ENCODE measurements around the gene ANO3. TPM values are rescaled to one million over a fixed set of nuclear protein-coding genes. Genes with fewer than 3 reads are reported as not detected.

The ANO3 gene
- polyA plus RNA-seq, 3 donors: not detected

DNA sequence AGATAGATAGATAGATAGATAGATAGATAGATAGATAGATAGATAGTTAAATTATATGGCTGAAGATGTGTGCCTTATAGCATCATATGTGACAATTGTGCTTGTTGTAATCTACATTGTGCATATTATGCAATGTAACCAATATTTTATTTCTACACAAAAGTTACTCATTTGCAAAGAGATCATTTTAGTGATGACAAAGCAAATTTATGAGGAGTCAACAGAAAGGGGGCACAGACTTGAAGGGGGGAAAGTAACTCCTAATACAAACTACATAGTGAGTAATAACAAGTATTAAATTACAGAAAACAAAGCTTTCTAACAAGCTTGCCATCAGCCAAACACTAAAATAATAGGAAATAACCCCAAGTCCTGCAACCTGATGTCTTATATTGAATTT lies 133.3 kb downstream of the ANO3 start:
- Mint-ChIP-seq H3K27ac (no peak overlapping the region), H3K9me3 (peaks cover 0 to 3% (median 0%) of the 10 kb centered on the region in 7 donors), H3K27me3 (ENCODE audit: low read depth in 3 of 3) (peaks cover 0 to 2% (median 0%) of the 10 kb centered on the region in 3 donors), H3K36me3 (no peaks in the 10 kb centered on the region), H3K4me3 (no peak overlapping the region), H3K4me1 (no peaks in the 10 kb centered on the region)
- Histone ChIP-seq H4K20me1 (ENCODE audit: insufficient read depth, low read length) (no peaks in the 10 kb centered on the region), H3K27me3 (ENCODE audit: control insufficient read depth in 2 of 2, insufficient read depth in 2 of 2, low read length in 2 of 2) (no peaks in the 10 kb centered on the region), H3K9ac (ENCODE audit: insufficient read depth, low read length, poor library complexity, severe bottlenecking) (no peak overlapping the region), H3K4me1 (ENCODE audit: control insufficient read depth in 1 of 2, insufficient read depth in 2 of 2, low read length in 2 of 2) (no peaks in the 10 kb centered on the region), H3K9me3 (replicated peaks in 1 of 2; ENCODE audit: control insufficient read depth in 1 of 2, insufficient read depth in 1 of 2, low read length in 2 of 2) (no peaks in the 10 kb centered on the region), H3K36me3 (replicated peaks in 1 of 2; ENCODE audit: control insufficient read depth in 1 of 2, insufficient read depth in 2 of 2, low read length in 2 of 2) (no peaks in the 10 kb centered on the region), H3K79me2 (ENCODE audit: insufficient read depth, low read length) (no peaks in the 10 kb centered on the region), H3K4me2 (replicated peaks; ENCODE audit: extremely low read depth, low read length, poor library complexity, severe bottlenecking) (no peak overlapping the region), H2AFZ (ENCODE audit: insufficient read depth, low read depth, low read length, poor library complexity, severe bottlenecking) (no peak overlapping the region), H3K27ac (ENCODE audit: low read depth in 1 of 2, low read length in 2 of 2) (no peak overlapping the region), H3K4me3 (replicated peaks in 1 of 3; ENCODE audit: low read depth in 2 of 3, low read length in 3 of 3) (no peak overlapping the region)
- DNase-seq: no peak
- intact Hi-C loops (cut with micrococcal nuclease): no loop called here
- TF ChIP-seq, protein P1, sequence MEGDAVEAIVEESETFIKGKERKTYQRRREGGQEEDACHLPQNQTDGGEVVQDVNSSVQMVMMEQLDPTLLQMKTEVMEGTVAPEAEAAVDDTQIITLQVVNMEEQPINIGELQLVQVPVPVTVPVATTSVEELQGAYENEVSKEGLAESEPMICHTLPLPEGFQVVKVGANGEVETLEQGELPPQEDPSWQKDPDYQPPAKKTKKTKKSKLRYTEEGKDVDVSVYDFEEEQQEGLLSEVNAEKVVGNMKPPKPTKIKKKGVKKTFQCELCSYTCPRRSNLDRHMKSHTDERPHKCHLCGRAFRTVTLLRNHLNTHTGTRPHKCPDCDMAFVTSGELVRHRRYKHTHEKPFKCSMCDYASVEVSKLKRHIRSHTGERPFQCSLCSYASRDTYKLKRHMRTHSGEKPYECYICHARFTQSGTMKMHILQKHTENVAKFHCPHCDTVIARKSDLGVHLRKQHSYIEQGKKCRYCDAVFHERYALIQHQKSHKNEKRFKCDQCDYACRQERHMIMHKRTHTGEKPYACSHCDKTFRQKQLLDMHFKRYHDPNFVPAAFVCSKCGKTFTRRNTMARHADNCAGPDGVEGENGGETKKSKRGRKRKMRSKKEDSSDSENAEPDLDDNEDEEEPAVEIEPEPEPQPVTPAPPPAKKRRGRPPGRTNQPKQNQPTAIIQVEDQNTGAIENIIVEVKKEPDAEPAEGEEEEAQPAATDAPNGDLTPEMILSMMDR (IDR thresholded peaks at IDR 0.05): no peak

DNA sequence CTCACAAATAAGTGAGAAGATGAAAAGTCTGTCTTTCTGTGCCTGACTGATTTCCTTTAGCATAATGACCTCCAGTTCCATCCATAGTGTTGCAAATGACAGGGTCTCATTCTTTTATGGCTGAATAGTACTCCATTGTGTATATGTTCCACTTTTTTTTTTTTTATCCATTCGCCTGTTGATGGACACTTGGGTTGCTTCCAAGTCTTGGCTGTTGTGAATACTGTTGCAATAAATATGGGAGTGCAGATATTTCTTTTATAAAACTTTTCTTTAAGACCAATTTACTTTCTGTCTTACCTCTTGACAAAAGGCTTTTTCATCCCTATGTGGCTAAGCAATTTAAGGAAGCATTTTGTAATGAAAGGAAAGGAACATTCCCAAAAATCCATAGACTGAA lies 135.6 kb downstream of the ANO3 start:
- DNase-seq: no peak
- intact Hi-C loops (cut with micrococcal nuclease): no loop called here
- TF ChIP-seq, protein P1 (IDR thresholded peaks at IDR 0.05): no peak
- Histone ChIP-seq H3K9ac (ENCODE audit: insufficient read depth, low read length, poor library complexity, severe bottlenecking) (no peak overlapping the region), H3K4me1 (ENCODE audit: control insufficient read depth in 1 of 2, insufficient read depth in 2 of 2, low read length in 2 of 2) (no peaks in the 10 kb centered on the region), H3K36me3 (replicated peaks in 1 of 2; ENCODE audit: control insufficient read depth in 1 of 2, insufficient read depth in 2 of 2, low read length in 2 of 2) (no peaks in the 10 kb centered on the region), H2AFZ (ENCODE audit: insufficient read depth, low read depth, low read length, poor library complexity, severe bottlenecking) (no peak overlapping the region), H3K9me3 (replicated peaks in 1 of 2; ENCODE audit: control insufficient read depth in 1 of 2, insufficient read depth in 1 of 2, low read length in 2 of 2) (no peaks in the 10 kb centered on the region), H4K20me1 (ENCODE audit: insufficient read depth, low read length) (no peaks in the 10 kb centered on the region), H3K4me2 (replicated peaks; ENCODE audit: extremely low read depth, low read length, poor library complexity, severe bottlenecking) (no peak overlapping the region), H3K79me2 (ENCODE audit: insufficient read depth, low read length) (no peaks in the 10 kb centered on the region), H3K27me3 (ENCODE audit: control insufficient read depth in 2 of 2, insufficient read depth in 2 of 2, low read length in 2 of 2) (no peaks in the 10 kb centered on the region), H3K4me3 (replicated peaks in 1 of 3; ENCODE audit: low read depth in 2 of 3, low read length in 3 of 3) (no peak overlapping the region), H3K27ac (ENCODE audit: low read depth in 1 of 2, low read length in 2 of 2) (no peak overlapping the region)
- Mint-ChIP-seq H3K27ac (no peak overlapping the region), H3K36me3 (no peaks in the 10 kb centered on the region), H3K4me1 (no peaks in the 10 kb centered on the region), H3K9me3 (peaks cover 0 to 3% (median 0%) of the 10 kb centered on the region in 7 donors), H3K27me3 (ENCODE audit: low read depth in 3 of 3) (peaks cover 0 to 2% (median 0%) of the 10 kb centered on the region in 3 donors), H3K4me3 (no peak overlapping the region)
- WGBS (ENCODE audit: insufficient coverage): no CpG with 5 or more reads among the region's 1 CpG
